HepG2 (cell line): ENCODE measurements around the gene TMPRSS15. TPM values are rescaled to one million over a fixed set of nuclear protein-coding genes. Genes with fewer than 3 reads are reported as not detected.

Source experiments
- ATAC-seq: fragments of 200-7000 bp; cut with Tn5 transposase; 3 replicates; pipeline ENCODE4 v1.9.1; 2020; ENCODE audit warnings: mild to moderate bottlenecking, moderate library complexity
- Bru-seq: library from RNA; stranded (reverse); fragments of 400-500 nt; gene quantifications from one replicate; lab custom pipeline; 2021; lab: Mats Ljungman, UMichigan
- BruChase-seq, 2 experiments: library from RNA; stranded (reverse); fragments of 400-500 nt; gene quantifications; one replicate each; lab custom pipeline; 2021; lab: Mats Ljungman, UMichigan
- BruUV-seq: library from RNA; stranded (reverse); fragments of 400-500 nt; replicated peaks from 2 replicates; lab custom pipeline; 2021; lab: Mats Ljungman, UMichigan
- CTCF ChIA-PET: fragments of 300-600 bp; formaldehyde crosslinking; extraction: SDS; loops from one replicate; lab custom pipeline; 2021; ENCODE audit warnings: low total read pairs, inconsistent platforms, low intra/inter-chr PET ratio; lab: Yijun Ruan, JAX
- POLR2A ChIA-PET: fragments of 350-600 bp; sonication (Branson Sonifier 250); formaldehyde crosslinking; loops from one replicate; lab custom pipeline; 2020; ENCODE audit warnings: antibody characterized with exemption, inconsistent platforms; lab: Yijun Ruan, JAX
- DNase-seq: peaks from one replicate; pipeline ENCODE4 v3.0.0-alpha.2; 2015; ENCODE audit warnings: low spot score
- FAIRE-seq: peaks from 3 replicates; lab custom pipeline; 2011; peaks lifted over from hg19 to GRCh38; lab: Jason Lieb, UNC
- H2AFZ ChIP-seq: one replicate; pipeline ENCODE4 v1.6.1; 2011; ENCODE audit warnings: low read length, inconsistent platforms
- H3K27ac ChIP-seq: fragments of 300-600 bp; 3 replicates; pipeline ENCODE4 v1.8.0; 2011; ENCODE audit warnings: mixed run types, mild to moderate bottlenecking, mixed read lengths, low read length, inconsistent platforms; ENCODE audit not compliant: insufficient read depth; ENCODE audit errors: extremely low read length
- H3K27me3 ChIP-seq, 2 experiments: fragments of 200-600 bp in 1 of 2; 2 replicates in 1 of 2; 3 replicates in 1 of 2; pipeline versions ENCODE4 v1.6.0 to v1.8.0; 2011; ENCODE audit warnings: low read length in 2 of 2, mild to moderate bottlenecking in 2 of 2, moderate library complexity in 2 of 2, inconsistent platforms in 1 of 2; ENCODE audit not compliant: insufficient read depth in 2 of 2, control insufficient read depth in 1 of 2
- H3K36me3 ChIP-seq, 2 experiments: fragments of 200-600 bp in 1 of 2; replicated peaks in 1 of 2; 2 replicates in 1 of 2; 3 replicates in 1 of 2; pipeline versions ENCODE4 v1.5.1 to v1.8.0; 2011; ENCODE audit warnings: low read length in 2 of 2, inconsistent platforms in 1 of 2; ENCODE audit not compliant: insufficient read depth in 2 of 2, control insufficient read depth in 1 of 2
- H3K4me1 ChIP-seq: 2 replicates; pipeline ENCODE4 v1.5.1; 2012; ENCODE audit warnings: low read length, inconsistent platforms; ENCODE audit not compliant: insufficient read depth
- H3K4me2 ChIP-seq: 2 replicates; pipeline ENCODE4 v1.6.0; 2011; ENCODE audit warnings: low read depth, low read length, inconsistent platforms
- H3K4me3 ChIP-seq, 3 experiments: fragments of 200-600 bp in 1 of 3; sonication (generic), shearing (Covaris generic) in 1 of 3; replicated peaks in 1 of 3; 2 replicates each; pipeline ENCODE4 v1.5.1; 2011 to 2016; ENCODE audit warnings: low read length in 3 of 3, inconsistent platforms in 2 of 3, low read depth in 2 of 3, mild to moderate bottlenecking in 2 of 3, control low read depth in 1 of 3, mixed read lengths in 1 of 3; ENCODE audit not compliant: insufficient read depth in 1 of 3
- H3K79me2 ChIP-seq: one replicate; pipeline ENCODE4 v1.6.1; 2011; ENCODE audit warnings: low read length, inconsistent platforms; ENCODE audit not compliant: insufficient read depth
- H3K9ac ChIP-seq: 2 replicates; pipeline ENCODE4 v1.6.0; 2011; ENCODE audit warnings: mild to moderate bottlenecking, low read depth, low read length, inconsistent platforms; ENCODE audit not compliant: insufficient read depth
- H3K9me3 ChIP-seq: 2 replicates; pipeline ENCODE4 v1.5.1; 2012; ENCODE audit warnings: mild to moderate bottlenecking, low read length
- H4K20me1 ChIP-seq: 2 replicates; pipeline ENCODE4 v1.6.0; 2011; ENCODE audit warnings: inconsistent platforms, mild to moderate bottlenecking, low read length, moderate library complexity; ENCODE audit not compliant: insufficient read depth
- BCL3 ChIP-seq: sonication (generic); formaldehyde crosslinking; IDR thresholded peaks from 2 replicates; pipeline ENCODE4 v1.5.1; 2020; ENCODE audit warnings: mild to moderate bottlenecking, missing genetic modification reagents, moderate library complexity
- CEBPB ChIP-seq: IDR thresholded peaks from 2 replicates; pipeline ENCODE4 v1.6.1; 2011; ENCODE audit warnings: low read depth, low read length, improper control_type of control experiment, borderline replicate concordance
- CSRNP2 ChIP-seq: sonication (generic); formaldehyde crosslinking; conservative IDR thresholded peaks from 2 replicates; pipeline ENCODE4 v1.8.0; 2022; ENCODE audit warnings: low read depth, missing genetic modification reagents
- ZFP82 ChIP-seq: sonication (generic); formaldehyde crosslinking; IDR thresholded peaks from 2 replicates; pipeline ENCODE4 v1.5.1; 2020; ENCODE audit warnings: mild to moderate bottlenecking, missing genetic modification reagents, borderline replicate concordance
- ZNF564 ChIP-seq: sonication (generic); formaldehyde crosslinking; IDR thresholded peaks from 2 replicates; pipeline ENCODE4 v1.8.1; 2023; ENCODE audit warnings: mild to moderate bottlenecking, missing genetic modification reagents
- WGBS: methylation state at CpG from one replicate; pipeline ENCODE4 v1.1.6; 2017; ENCODE audit warnings: low lambda C conversion rate; 5-methylcytosine and 5-hydroxymethylcytosine counted together
- in situ Hi-C: cut with HindIII; loops from 2 replicates; pipeline ENCODE4 v1.10.0; 2017; ENCODE audit warnings: low pct_unique_long_range_greater_than_20kb; ENCODE audit not compliant: extremely low pct_ligation_motif_present
- intact Hi-C: fragments of 100-400 bp; cut with micrococcal nuclease; formaldehyde crosslinking; loops from one replicate; pipeline ENCODE4 v1.10.0; 2022; ENCODE audit not compliant: unreplicated experiment
- long read RNA-seq, 2 experiments: library from RNA in 1 of 2; library from polyadenylated mRNA in 1 of 2; stranded (forward) in 1 of 2; unstranded in 1 of 2; transcript quantifications; one replicate each; pipeline ENCODE4 v2.0.0, GENCODE V29; 2019 to 2022
- polyA minus RNA-seq, 3 experiments: library from RNA; depleted of rRNA, polyadenylated mRNA; stranded (reverse); fragments of >200 nt; gene quantifications; 2 replicates each; pipeline ENCODE4 v1.2.3, GENCODE V29; 2011; ENCODE audit warnings: low replicate concordance in 1 of 3
- polyA plus RNA-seq, 8 experiments: library from polyadenylated mRNA; depleted of rRNA in 3 of 8; stranded (reverse) in 7 of 8; unstranded in 1 of 8; fragments of >200 nt; fragmentation: Illumina TruSeq in 4 of 8; extraction: Trizol in 4 of 8; gene quantifications; 2 replicates each; pipeline versions ENCODE4 v1.2.1 to v1.2.3, GENCODE V29; 2011 to 2016; ENCODE audit warnings: low read depth in 4 of 8, missing spikeins in 1 of 8, mixed read lengths in 1 of 8; ENCODE audit not compliant: insufficient read depth in 1 of 8
- total RNA-seq, 5 experiments: library from RNA; depleted of rRNA; stranded (reverse); fragments of >200 nt; fragmentation: Illumina TruSeq; extraction: Trizol; gene quantifications; 2 replicates each; pipeline ENCODE4 v1.2.3, GENCODE V29; 2016; ENCODE audit warnings: low read depth in 1 of 5
- TF ChIP-seq, protein P1 (sequence below): IDR thresholded peaks from 2 replicates; pipeline ENCODE4 v1.6.1; 2016

TMPRSS15 gene
- not detected in 2 replicates for total RNA-seq (2016; rRNA removed; fragmentation: Illumina TruSeq; extraction: Trizol)
- total RNA-seq (2016; cell fraction: cytosol; rRNA removed; fragmentation: Illumina TruSeq; extraction: Trizol; ENCODE audit: low read depth): not detected in 2 replicates
- not detected in 2 replicates for total RNA-seq (2016; cell fraction: insoluble cytoplasmic fraction; rRNA removed; fragmentation: Illumina TruSeq; extraction: Trizol)
- not detected in 2 replicates for total RNA-seq (2016; cell fraction: membrane; rRNA removed; fragmentation: Illumina TruSeq; extraction: Trizol)
- not detected in 2 replicates for total RNA-seq (2016; cell fraction: nucleus; rRNA removed; fragmentation: Illumina TruSeq; extraction: Trizol)
- polyA plus RNA-seq (2011; rRNA removed): not detected in 2 replicates
- polyA plus RNA-seq (2011; cell fraction: cytosol; rRNA removed): not detected in 2 replicates
- polyA plus RNA-seq (2011; cell fraction: nucleus; rRNA removed): not detected in 2 replicates
- polyA plus RNA-seq (2012): not detected in 2 replicates
- polyA plus RNA-seq (2016; cell fraction: cytosol; fragmentation: Illumina TruSeq; extraction: Trizol; ENCODE audit: low read depth): not detected in 2 replicates
- not detected in 2 replicates for polyA plus RNA-seq (2016; cell fraction: insoluble cytoplasmic fraction; fragmentation: Illumina TruSeq; extraction: Trizol; ENCODE audit: low read depth)
- polyA plus RNA-seq (2016; cell fraction: membrane; fragmentation: Illumina TruSeq; extraction: Trizol; ENCODE audit: low read depth): not detected in 2 replicates
- polyA plus RNA-seq (2016; cell fraction: nucleus; fragmentation: Illumina TruSeq; extraction: Trizol; ENCODE audit: insufficient read depth, low read depth): not detected in 2 replicates
- polyA minus RNA-seq (2011; rRNA and poly(A)+ RNA removed; ENCODE audit: low replicate concordance): 2.3 TPM in 1 of 2 replicates, not detected in the other
- polyA minus RNA-seq (2011; cell fraction: cytosol; rRNA and poly(A)+ RNA removed): not detected in 2 replicates
- polyA minus RNA-seq (2011; cell fraction: nucleus; rRNA and poly(A)+ RNA removed): not detected in 2 replicates
- percentile 1 among the genes with signal in this experiment for Bru-seq, nascent RNA
- not detected for BruChase-seq, experiment 1, labeled RNA remaining after a 6-hour chase
- not detected for BruChase-seq, experiment 2, labeled RNA remaining after a 2-hour chase
- long read RNA-seq, experiment 1: 0 reads
- long read RNA-seq, experiment 2: 0 reads

- ATAC-seq: no peak
- DNase-seq: no peak
- 0% methylated on average over 1 of the region's 1 CpG for WGBS
- no peak within 1 kb of the TSS for H3K27ac ChIP-seq
- H3K4me2 ChIP-seq: no peak within 1 kb of the TSS
- in situ Hi-C loops (no loop called here), intact Hi-C loops (no loop called here)
- H3K79me2 ChIP-seq: no peaks in the 10 kb centered on the region
- TF ChIP-seq CSRNP2 (CRISPR knock-in tag) (no peak), ZFP82 (no peak), ZNF564 (CRISPR knock-in tag) (no peak), CEBPB (0 out of 2 replicates have a peak, but pooled peaks have one; percentile 8), BCL3 (CRISPR knock-in tag) (no peak)
- TF ChIP-seq, protein P1, sequence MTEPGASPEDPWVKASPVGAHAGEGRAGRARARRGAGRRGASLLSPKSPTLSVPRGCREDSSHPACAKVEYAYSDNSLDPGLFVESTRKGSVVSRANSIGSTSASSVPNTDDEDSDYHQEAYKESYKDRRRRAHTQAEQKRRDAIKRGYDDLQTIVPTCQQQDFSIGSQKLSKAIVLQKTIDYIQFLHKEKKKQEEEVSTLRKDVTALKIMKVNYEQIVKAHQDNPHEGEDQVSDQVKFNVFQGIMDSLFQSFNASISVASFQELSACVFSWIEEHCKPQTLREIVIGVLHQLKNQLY (CRISPR knock-in tag): no peak
- H3K9me3 ChIP-seq: peaks cover 47% of the 10 kb centered on the region
- FAIRE-seq: no peak
- no peaks in the 10 kb centered on the region for H3K27me3 ChIP-seq
- H3K9ac ChIP-seq: no peak within 1 kb of the TSS
- H3K4me1 ChIP-seq: no peaks in the 10 kb centered on the region
- H4K20me1 ChIP-seq: no peaks in the 10 kb centered on the region
- no TSS peak for BruUV-seq
- no peak within 1 kb of the TSS for H2AFZ ChIP-seq
- POLR2A ChIA-PET: no interaction called here
- no peak within 1 kb of the TSS for H3K4me3 ChIP-seq
- no peaks in the 10 kb centered on the region for H3K36me3 ChIP-seq
- CTCF ChIA-PET: no interaction called here
Measured at GRCh38 chr21:18403735-18404450, at the start of gene TMPRSS15. TMPRSS15 (minus strand) TSS chr21:18403785; CDS start chr21:18403622, 163 bp downstream.
